Lower leg skin (tissue), 3 donors: ENCODE results near the gene TRPV6.

Experiments
- POLR2A ChIP-seq, 2 donors: fragments of 450-650 bp; IDR thresholded peaks; one replicate each; pipeline ENCODE4 v1.6.1; 2016 to 2017; ENCODE audit warnings: antibody characterized with exemption in 2 of 2, mild to moderate bottlenecking in 1 of 2, moderate library complexity in 1 of 2
- TF ChIP-seq, protein P1 (sequence below), 3 donors: fragments of 450-650 bp; IDR thresholded peaks; one replicate each; pipeline ENCODE4 v1.5.1; 2016; ENCODE audit warnings: antibody characterized with exemption in 3 of 3, mild to moderate bottlenecking in 3 of 3, moderate library complexity in 2 of 3

DNA sequence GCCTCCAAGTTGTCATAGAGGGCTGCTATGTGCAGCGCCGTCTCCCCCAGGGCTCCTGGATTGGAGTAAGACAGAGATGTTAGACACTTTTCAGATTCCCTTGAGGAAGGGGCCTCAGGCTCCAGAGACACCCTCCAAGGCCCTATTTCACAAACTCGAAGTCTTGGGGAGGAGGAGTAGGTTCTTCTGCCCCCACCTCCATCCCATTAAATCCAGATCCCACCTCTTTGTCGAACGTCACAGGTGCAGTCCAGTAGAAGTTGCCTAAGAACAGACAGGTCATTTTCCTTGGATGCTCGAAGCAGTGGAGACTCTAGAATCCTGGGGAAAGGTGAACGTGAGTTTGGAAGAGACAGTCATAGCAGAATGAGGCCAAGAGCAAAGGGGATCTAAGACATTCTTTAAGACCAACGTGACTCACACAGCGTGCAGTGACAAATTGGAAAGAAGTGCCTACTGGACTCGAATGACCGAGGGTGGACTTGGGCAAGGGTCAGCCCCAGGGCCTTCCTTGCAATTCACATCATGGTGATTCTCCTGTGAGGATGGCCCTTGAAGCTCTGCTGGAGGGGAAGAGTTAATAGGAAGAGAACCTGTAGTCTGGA, 44.7 kb upstream of the TRPV6 start:
- no peak for TF ChIP-seq POLR2A (IDR thresholded peaks at IDR 0.05)
- TF ChIP-seq, protein P1, sequence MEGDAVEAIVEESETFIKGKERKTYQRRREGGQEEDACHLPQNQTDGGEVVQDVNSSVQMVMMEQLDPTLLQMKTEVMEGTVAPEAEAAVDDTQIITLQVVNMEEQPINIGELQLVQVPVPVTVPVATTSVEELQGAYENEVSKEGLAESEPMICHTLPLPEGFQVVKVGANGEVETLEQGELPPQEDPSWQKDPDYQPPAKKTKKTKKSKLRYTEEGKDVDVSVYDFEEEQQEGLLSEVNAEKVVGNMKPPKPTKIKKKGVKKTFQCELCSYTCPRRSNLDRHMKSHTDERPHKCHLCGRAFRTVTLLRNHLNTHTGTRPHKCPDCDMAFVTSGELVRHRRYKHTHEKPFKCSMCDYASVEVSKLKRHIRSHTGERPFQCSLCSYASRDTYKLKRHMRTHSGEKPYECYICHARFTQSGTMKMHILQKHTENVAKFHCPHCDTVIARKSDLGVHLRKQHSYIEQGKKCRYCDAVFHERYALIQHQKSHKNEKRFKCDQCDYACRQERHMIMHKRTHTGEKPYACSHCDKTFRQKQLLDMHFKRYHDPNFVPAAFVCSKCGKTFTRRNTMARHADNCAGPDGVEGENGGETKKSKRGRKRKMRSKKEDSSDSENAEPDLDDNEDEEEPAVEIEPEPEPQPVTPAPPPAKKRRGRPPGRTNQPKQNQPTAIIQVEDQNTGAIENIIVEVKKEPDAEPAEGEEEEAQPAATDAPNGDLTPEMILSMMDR (IDR thresholded peaks at IDR 0.05), result no peak
